MCF 10A (cell line): ENCODE results near the gene OSBP2. TPM values are rescaled to one million over a fixed set of nuclear protein-coding genes. Genes with fewer than 3 reads are reported as not detected.

Experiments
- BruUV-seq: library from RNA; stranded (reverse); fragments of 400-500 nt; replicated peaks from 2 replicates; lab custom pipeline; 2021; lab: Mats Ljungman, UMichigan
- CTCF ChIA-PET: fragments of 300-600 bp; sonication (Branson Sonifier 250); formaldehyde crosslinking; extraction: SDS; loops from one replicate; lab custom pipeline; 2021; ENCODE audit warnings: antibody characterized with exemption, inconsistent platforms; lab: Yijun Ruan, JAX
- POLR2A ChIA-PET: fragments of 300-600, 350-650 bp; sonication (Branson Sonifier 250); formaldehyde crosslinking; extraction: SDS; loops from one replicate; lab custom pipeline; 2020; ENCODE audit warnings: antibody characterized with exemption, inconsistent platforms; lab: Yijun Ruan, JAX
- DNase-seq: peaks from one replicate; pipeline ENCODE4 v3.0.0-alpha.2; 2018; ENCODE audit not compliant: unreplicated experiment
- H3K27ac Mint-ChIP-seq: one replicate; pipeline ENCODE4 v1.8.0; 2022; ENCODE audit warnings: mild to moderate bottlenecking, low read depth, mixed read lengths; ENCODE audit not compliant: unreplicated experiment
- H3K27me3 Mint-ChIP-seq: one replicate; pipeline ENCODE4 v1.8.0; 2022; ENCODE audit warnings: mixed read lengths; ENCODE audit not compliant: insufficient read depth, unreplicated experiment
- H3K36me3 Mint-ChIP-seq: one replicate; pipeline ENCODE4 v1.8.0; 2022; ENCODE audit warnings: mild to moderate bottlenecking, moderate library complexity, mixed read lengths; ENCODE audit not compliant: insufficient read depth, unreplicated experiment
- H3K4me1 Mint-ChIP-seq: one replicate; pipeline ENCODE4 v1.8.0; 2022; ENCODE audit warnings: mixed read lengths; ENCODE audit not compliant: insufficient read depth, unreplicated experiment
- H3K4me3 Mint-ChIP-seq: one replicate; pipeline ENCODE4 v1.8.0; 2022; ENCODE audit warnings: mild to moderate bottlenecking, moderate library complexity, mixed read lengths; ENCODE audit not compliant: unreplicated experiment
- H3K9me3 Mint-ChIP-seq: one replicate; pipeline ENCODE4 v1.8.0; 2022; ENCODE audit warnings: mixed read lengths; ENCODE audit not compliant: unreplicated experiment
- intact Hi-C: fragments of 100-400 bp; cut with micrococcal nuclease; formaldehyde crosslinking; loops from 2 replicates; pipeline ENCODE4 v1.14.1; 2022
- total RNA-seq: library from RNA; stranded (reverse); gene quantifications from 2 replicates; pipeline ENCODE4 v1.2.3, GENCODE V29; 2022
- TF ChIP-seq, protein P1 (sequence below): fragments of 200-600 bp; IDR thresholded peaks from one replicate; pipeline ENCODE4 v1.8.0; 2022; ENCODE audit warnings: antibody characterized with exemption, mild to moderate bottlenecking; ENCODE audit not compliant: unreplicated experiment

OSBP2 gene
- total RNA-seq, 1 experiment from 2014 or later, result 276 TPM

DNA sequence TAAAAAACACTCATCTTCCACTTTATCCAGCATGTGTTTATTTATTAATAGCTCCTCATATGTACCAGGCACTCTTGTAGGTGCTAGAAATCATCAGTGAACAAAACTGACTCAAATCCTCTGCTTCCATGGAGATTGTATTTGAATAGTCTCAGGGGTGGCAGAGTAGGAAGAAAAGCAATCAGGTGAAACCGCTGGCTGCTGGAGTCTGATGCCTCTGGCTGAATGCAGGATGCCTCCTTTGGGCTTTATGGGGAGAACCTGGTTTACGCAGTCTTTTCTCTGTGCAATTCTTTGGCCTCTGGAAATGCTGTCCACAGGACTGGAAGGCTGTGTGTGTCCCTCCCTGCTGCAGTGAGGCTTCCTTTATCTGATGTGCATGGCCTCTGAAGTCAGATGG, 12.8 kb upstream of the OSBP2 start:
- TF ChIP-seq, protein P1, sequence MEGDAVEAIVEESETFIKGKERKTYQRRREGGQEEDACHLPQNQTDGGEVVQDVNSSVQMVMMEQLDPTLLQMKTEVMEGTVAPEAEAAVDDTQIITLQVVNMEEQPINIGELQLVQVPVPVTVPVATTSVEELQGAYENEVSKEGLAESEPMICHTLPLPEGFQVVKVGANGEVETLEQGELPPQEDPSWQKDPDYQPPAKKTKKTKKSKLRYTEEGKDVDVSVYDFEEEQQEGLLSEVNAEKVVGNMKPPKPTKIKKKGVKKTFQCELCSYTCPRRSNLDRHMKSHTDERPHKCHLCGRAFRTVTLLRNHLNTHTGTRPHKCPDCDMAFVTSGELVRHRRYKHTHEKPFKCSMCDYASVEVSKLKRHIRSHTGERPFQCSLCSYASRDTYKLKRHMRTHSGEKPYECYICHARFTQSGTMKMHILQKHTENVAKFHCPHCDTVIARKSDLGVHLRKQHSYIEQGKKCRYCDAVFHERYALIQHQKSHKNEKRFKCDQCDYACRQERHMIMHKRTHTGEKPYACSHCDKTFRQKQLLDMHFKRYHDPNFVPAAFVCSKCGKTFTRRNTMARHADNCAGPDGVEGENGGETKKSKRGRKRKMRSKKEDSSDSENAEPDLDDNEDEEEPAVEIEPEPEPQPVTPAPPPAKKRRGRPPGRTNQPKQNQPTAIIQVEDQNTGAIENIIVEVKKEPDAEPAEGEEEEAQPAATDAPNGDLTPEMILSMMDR, result no peak
- H3K36me3 Mint-ChIP-seq, result no peaks in the 10 kb centered on the region
- H3K27ac Mint-ChIP-seq, result no peak overlapping the region
- no TSS peak for BruUV-seq
- intact Hi-C loops, result no loop called here
- H3K4me1 Mint-ChIP-seq, result peaks cover 5% of the 10 kb centered on the region
- DNase-seq, result no peak
- no peaks in the 10 kb centered on the region for H3K9me3 Mint-ChIP-seq
- H3K27me3 Mint-ChIP-seq, result peaks cover 16% of the 10 kb centered on the region
- POLR2A ChIA-PET, result interaction anchor here (0.6 kb wide), 1 partner anchor 15 kb away, joined by 3 read pairs; no protein-coding TSS in a partner anchor
- CTCF ChIA-PET, result interaction anchor here (0.6 kb wide), 2 partner anchors 8 to 74 kb away, joined by 3 read pairs; no protein-coding TSS in a partner anchor
- no peak overlapping the region for H3K4me3 Mint-ChIP-seq

DNA sequence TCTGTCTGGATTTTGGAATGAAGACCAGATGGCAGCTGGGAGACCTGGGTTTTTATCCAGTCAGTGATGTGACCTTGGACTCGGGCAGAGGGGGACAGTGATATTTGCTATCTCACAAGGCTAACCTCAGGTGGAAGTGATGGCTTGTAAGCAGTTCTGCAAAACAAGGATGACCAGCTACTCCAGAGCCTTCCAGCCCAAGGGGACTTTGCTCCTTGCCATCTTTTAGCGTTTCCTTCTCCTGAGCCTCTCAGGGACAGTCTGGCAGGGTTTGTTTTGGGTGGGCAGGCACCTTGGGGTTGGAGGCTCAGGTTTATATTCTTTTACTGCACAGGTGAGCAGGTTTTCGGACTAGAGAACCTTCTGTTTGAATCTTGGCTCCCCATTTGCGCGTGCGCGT, 9.5 kb upstream of the OSBP2 start:
- Mint-ChIP-seq H3K27me3 (no peaks in the 10 kb centered on the region), H3K4me3 (no peak overlapping the region), H3K27ac (no peak overlapping the region), H3K4me1 (no peaks in the 10 kb centered on the region), H3K9me3 (no peaks in the 10 kb centered on the region), H3K36me3 (no peaks in the 10 kb centered on the region)
- ChIA-PET CTCF (interaction anchor here (0.7 kb wide), 1 partner anchor 70 kb away, joined by 3 read pairs; no protein-coding TSS in a partner anchor), POLR2A (interaction anchor here (0.9 kb wide), 1 partner anchor 13 kb away, joined by 3 read pairs; no protein-coding TSS in a partner anchor)
- TF ChIP-seq, protein P1, result no peak
- BruUV-seq, result no TSS peak
- no peak for DNase-seq
- intact Hi-C loops, result no loop called here

DNA sequence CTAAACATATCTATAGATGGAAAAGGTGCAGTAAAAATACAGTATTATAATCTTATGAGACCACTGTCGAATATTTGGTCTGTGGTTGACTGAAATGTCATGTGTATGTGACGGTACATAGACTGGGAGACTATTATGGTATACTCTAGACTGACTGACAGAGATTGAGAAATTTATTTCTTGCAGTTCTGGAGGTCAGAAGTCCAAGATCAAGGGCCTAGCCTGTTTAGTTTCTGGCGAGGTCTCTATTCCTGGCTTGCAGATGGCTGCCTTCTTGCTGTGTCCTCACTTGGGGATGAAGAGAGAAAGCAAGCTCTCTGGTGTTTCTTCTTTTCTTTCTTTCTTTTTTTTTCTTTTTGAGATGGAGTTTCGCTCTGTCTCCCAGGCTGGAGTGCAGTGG, 7.3 kb upstream of the OSBP2 start:
- CTCF ChIA-PET, result no interaction called here
- TF ChIP-seq, protein P1, result no peak
- H3K27me3 Mint-ChIP-seq, result no peaks in the 10 kb centered on the region
- intact Hi-C loops, result no loop called here
- H3K4me1 Mint-ChIP-seq, result no peaks in the 10 kb centered on the region
- no peaks in the 10 kb centered on the region for H3K36me3 Mint-ChIP-seq
- H3K27ac Mint-ChIP-seq, result no peak overlapping the region
- no peaks in the 10 kb centered on the region for H3K9me3 Mint-ChIP-seq
- POLR2A ChIA-PET, result no interaction called here
- H3K4me3 Mint-ChIP-seq, result no peak overlapping the region
- no TSS peak for BruUV-seq
- DNase-seq, result no peak

DNA sequence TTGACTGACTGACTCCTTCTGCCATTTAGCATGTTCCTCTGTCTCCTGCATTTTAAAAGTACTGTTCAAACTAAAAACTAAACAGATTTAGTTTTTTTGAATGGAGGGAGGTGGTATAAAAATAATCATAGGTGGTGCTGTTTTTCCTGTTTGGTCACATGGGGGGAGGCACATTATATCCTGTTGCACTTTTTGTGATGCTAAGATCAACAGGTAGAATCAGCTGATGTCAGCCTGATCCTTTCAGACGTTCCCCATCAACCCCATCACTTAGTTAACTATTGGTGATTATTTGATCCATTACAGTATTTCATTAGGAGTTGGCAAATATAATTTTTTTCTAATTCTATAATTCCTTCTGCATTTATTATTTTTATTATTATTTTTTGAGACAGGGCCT, 5.1 kb upstream of the OSBP2 start:
- no peaks in the 10 kb centered on the region for H3K4me1 Mint-ChIP-seq
- TF ChIP-seq, protein P1, result no peak
- H3K4me3 Mint-ChIP-seq, result no peak overlapping the region
- no peaks in the 10 kb centered on the region for H3K27me3 Mint-ChIP-seq
- H3K9me3 Mint-ChIP-seq, result no peaks in the 10 kb centered on the region
- no TSS peak for BruUV-seq
- intact Hi-C loops, result no loop called here
- ChIA-PET CTCF (no interaction called here), POLR2A (no interaction called here)
- DNase-seq, result no peak
- no peaks in the 10 kb centered on the region for H3K36me3 Mint-ChIP-seq
- no peak overlapping the region for H3K27ac Mint-ChIP-seq
